ENCODE data around the gene DUOX2. TPM values are rescaled to one million over a fixed set of nuclear protein-coding genes. Genes with fewer than 3 reads are reported as not detected.

DUOX2 gene
- total and polyA plus RNA-seq, 2 of the 8 experiments (the other 6 are each of a cell fraction or from before 2014, with no cell fraction given): 0.08 TPM; not detected in 1

DNA sequence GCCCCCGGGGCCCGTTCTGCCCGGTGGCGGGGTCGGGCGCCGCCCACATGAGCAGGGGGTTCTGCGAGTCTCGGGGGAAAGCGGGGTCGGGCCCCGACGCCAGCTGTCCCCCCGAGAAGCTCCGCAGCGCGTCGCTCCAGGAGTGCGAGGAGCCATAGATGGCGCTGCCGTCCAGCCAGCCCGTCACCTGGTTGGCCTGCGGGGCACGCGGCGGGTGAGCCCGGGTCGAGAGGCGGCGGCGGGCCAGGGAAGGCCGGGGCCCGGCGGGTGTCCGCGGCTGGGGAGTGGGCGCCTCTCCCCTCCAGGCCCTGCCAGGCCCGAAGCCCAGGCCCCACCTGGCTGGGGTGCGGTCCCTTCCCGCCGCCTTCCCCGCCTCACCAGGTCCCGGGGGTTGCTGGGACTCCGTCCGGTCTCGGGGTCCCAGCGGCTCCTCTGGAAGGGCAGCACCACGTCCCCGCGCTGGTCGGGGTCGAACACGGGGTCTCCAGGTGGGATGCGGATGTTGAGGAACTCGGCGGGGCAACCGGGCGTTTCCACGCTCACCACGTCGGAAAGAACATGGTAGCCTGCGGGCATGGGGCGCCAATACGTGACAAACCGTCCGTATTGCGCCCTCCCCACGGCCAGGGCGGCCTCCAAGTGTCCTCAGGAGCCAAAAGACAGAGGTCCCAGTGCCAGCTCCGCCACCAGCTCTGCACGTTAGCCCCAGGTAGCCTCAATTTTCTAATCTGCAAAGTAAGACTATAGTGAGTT is 2.4 kb downstream of the DUOX2 start:
- H3K9me3 ChIP-seq (ENCODE audit: insufficient read depth in 2 of 2, low read depth in 1 of 2, low read length in 1 of 2): no peaks in the 10 kb centered on the region; a peak in 1 of 4 replicates
- no peak overlapping the region for H2BK5ac ChIP-seq (ENCODE audit: low read depth, low read length)
- peaks cover 0 to 25% (median 20%) of the 10 kb centered on the region in 4 experiments; a peak in 6 of 7 replicates for H3K4me1 ChIP-seq (replicated peaks in 1 of 4; ENCODE audit: control insufficient read depth in 3 of 4, insufficient read depth in 4 of 4, low read length in 3 of 4)
- no peak overlapping the region for H3K14ac ChIP-seq (ENCODE audit: insufficient read length)
- peaks cover 0 to 3% (median 0%) of the 10 kb centered on the region in 4 experiments; a peak in 1 of 8 replicates for H3K36me3 ChIP-seq (ENCODE audit: control insufficient read depth in 2 of 4, insufficient read depth in 4 of 4, low read length in 3 of 4)
- no peak overlapping the region for H3K18ac ChIP-seq (ENCODE audit: extremely low read depth, low read length)
- H3K4me3 ChIP-seq (ENCODE audit: extremely low read depth in 1 of 4, insufficient read depth in 2 of 4, low read depth in 3 of 4, low read length in 4 of 4): peak overlapping the region in 2 of 4 experiments; percentile 4 to 57; a peak in 4 of 8 replicates
- POLR2A ChIA-PET (ENCODE audit: partially characterized antibody): no interaction called here
- H3K27ac ChIP-seq (ENCODE audit: low read depth, low read length): no peak overlapping the region
- no peak overlapping the region for H2AK5ac ChIP-seq (ENCODE audit: low read depth, low read length)
- no peaks in the 10 kb centered on the region for H3K79me1 ChIP-seq (ENCODE audit: low read depth, low read length)
- peak overlapping the region; percentile 84 to 85 for H3K4me2 ChIP-seq (ENCODE audit: insufficient read depth in 1 of 2, low read depth in 2 of 2, low read length in 2 of 2)
- no peak overlapping the region for H4K5ac ChIP-seq (ENCODE audit: insufficient read length, low read depth, low read length)
- no peak overlapping the region for H2BK12ac ChIP-seq (ENCODE audit: low read depth, low read length)
- no peak for FAIRE-seq
- H4K91ac ChIP-seq (replicated peaks; ENCODE audit: insufficient read length, low read length): no peak overlapping the region
- no peak overlapping the region for H2AFZ ChIP-seq (ENCODE audit: low read length)
- WGBS, 2 experiments (ENCODE audit: extremely low coverage in 1 of 2, insufficient coverage in 1 of 2, insufficient read length in 1 of 2, insufficient replicate concordance in 2 of 2, low coverage in 1 of 2, low lambda C conversion rate in 2 of 2, missing lambda C conversion rate in 1 of 2): 4% methylated on average over 41 of the region's 71 CpGs; no CpG with 5 or more reads in 1 of the 2 experiments
- no peaks in the 10 kb centered on the region for H3K79me2 ChIP-seq (ENCODE audit: control insufficient read depth in 1 of 2, insufficient read depth in 2 of 2, low read length in 2 of 2)
- CTCF ChIA-PET (ENCODE audit: partially characterized antibody): interaction anchor here (0.9 to 5.5 kb wide), 5 partner anchors 13 to 75 kb away, joined by 3 to 45 read pairs (median 7); partner anchors contain the start of genes DUOX1 and DUOXA1
- H2BK15ac ChIP-seq (ENCODE audit: low read length): no peak overlapping the region
- H3K27me3 ChIP-seq (replicated peaks in 1 of 4; ENCODE audit: control insufficient read depth in 3 of 4, extremely low read depth in 1 of 4, insufficient read depth in 3 of 4, low read length in 3 of 4): peaks cover 70 to 80% (median 75%) of the 10 kb centered on the region in 4 experiments
- H4K20me1 ChIP-seq (replicated peaks in 1 of 2; ENCODE audit: control insufficient read depth in 1 of 2, insufficient read depth in 2 of 2, low read length in 2 of 2): peaks cover 19 to 41% of the 10 kb centered on the region in 2 experiments
- H3K4ac ChIP-seq (replicated peaks; ENCODE audit: insufficient read length, low read depth, low read length): no peak overlapping the region
- DNase-seq (ENCODE audit: low read depth in 1 of 2, low spot score in 2 of 2): peak in 1 of 2 experiments; percentile 63
- H3K23ac ChIP-seq (ENCODE audit: insufficient read length): no peak overlapping the region
- H2BK120ac ChIP-seq (replicated peaks; ENCODE audit: low read depth, low read length): no peak overlapping the region
- peaks cover 6% of the 10 kb centered on the region; the same call in 1 of the 2 replicates for H3K23me2 ChIP-seq (ENCODE audit: low read depth, low read length)
- no peak overlapping the region for H4K8ac ChIP-seq (ENCODE audit: extremely low read depth, insufficient read depth, low read length)
- no peak overlapping the region for H2BK20ac ChIP-seq (ENCODE audit: low read length)
- no peak overlapping the region for H3K9ac ChIP-seq (replicated peaks in 1 of 4; ENCODE audit: extremely low read depth in 1 of 4, low read depth in 3 of 4, low read length in 3 of 4)
- H3K56ac ChIP-seq (replicated peaks; ENCODE audit: insufficient read length, low read depth, low read length): no peak overlapping the region
- TF ChIP-seq, protein P1, sequence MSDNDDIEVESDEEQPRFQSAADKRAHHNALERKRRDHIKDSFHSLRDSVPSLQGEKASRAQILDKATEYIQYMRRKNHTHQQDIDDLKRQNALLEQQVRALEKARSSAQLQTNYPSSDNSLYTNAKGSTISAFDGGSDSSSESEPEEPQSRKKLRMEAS (IDR thresholded peaks at IDR 0.05): peak; percentile 53; the same call in 1 of the 2 replicates
- no peak for TF ChIP-seq SP1 (IDR thresholded peaks at IDR 0.05; ENCODE audit: low read depth, low read length)
- no peak for TF ChIP-seq BRCA1 (IDR thresholded peaks at IDR 0.05; ENCODE audit: low read depth, low read length)
- no peak for TF ChIP-seq CEBPB (IDR thresholded peaks at IDR 0.05; ENCODE audit: low read depth, low read length)
- TF ChIP-seq KDM5A (IDR thresholded peaks at IDR 0.05; ENCODE audit: low read length): no peak
- no peak for TF ChIP-seq BCL11A (IDR thresholded peaks at IDR 0.05; ENCODE audit: low read depth in 2 of 2, low read length in 2 of 2)
- TF ChIP-seq, protein P2, sequence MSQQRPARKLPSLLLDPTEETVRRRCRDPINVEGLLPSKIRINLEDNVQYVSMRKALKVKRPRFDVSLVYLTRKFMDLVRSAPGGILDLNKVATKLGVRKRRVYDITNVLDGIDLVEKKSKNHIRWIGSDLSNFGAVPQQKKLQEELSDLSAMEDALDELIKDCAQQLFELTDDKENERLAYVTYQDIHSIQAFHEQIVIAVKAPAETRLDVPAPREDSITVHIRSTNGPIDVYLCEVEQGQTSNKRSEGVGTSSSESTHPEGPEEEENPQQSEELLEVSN (IDR thresholded peaks at IDR 0.05): peak; percentile 50
- no peak for TF ChIP-seq CHD2 (IDR thresholded peaks at IDR 0.05; ENCODE audit: low read length)
- no peak for TF ChIP-seq SIRT6 (IDR thresholded peaks at IDR 0.05; ENCODE audit: low read length)
- no peak for TF ChIP-seq YY1 (IDR thresholded peaks at IDR 0.05; ENCODE audit: low read depth, low read length)
